H9 (cell line): ENCODE results near the gene BTBD7. TPM values are rescaled to one million over a fixed set of nuclear protein-coding genes. Genes with fewer than 3 reads are reported as not detected.
A peak's percentile ranks its signal among the peaks of the same experiment; 100 is the strongest.

ENCODE experiments used
- DNase-seq: peaks from one replicate; pipeline ENCODE4 v3.0.0-alpha.2; 2017
- H2AFZ ChIP-seq: one replicate; pipeline ENCODE4 v1.6.1; 2013; ENCODE audit warnings: mild to moderate bottlenecking, low read length, control low read depth, moderate library complexity
- H2AK5ac ChIP-seq: 2 replicates; pipeline ENCODE4 v1.6.1; 2013; ENCODE audit warnings: low read length, control low read depth, mixed read lengths; ENCODE audit not compliant: insufficient read length
- H2BK120ac ChIP-seq: one replicate; pipeline ENCODE4 v1.6.1; 2013; ENCODE audit warnings: low read depth, mild to moderate bottlenecking, low read length, control low read depth, inconsistent platforms; ENCODE audit not compliant: poor library complexity, severe bottlenecking
- H2BK12ac ChIP-seq: 2 replicates; pipeline ENCODE4 v1.6.1; 2013; ENCODE audit warnings: low read length, control low read depth, mixed read lengths, low read depth; ENCODE audit not compliant: insufficient read length
- H2BK15ac ChIP-seq: 2 replicates; pipeline ENCODE4 v1.6.1; 2013; ENCODE audit warnings: low read depth, low read length, control low read depth
- H2BK20ac ChIP-seq: one replicate; pipeline ENCODE4 v1.6.1; 2013; ENCODE audit warnings: low read depth, mild to moderate bottlenecking, low read length, control low read depth, inconsistent platforms; ENCODE audit not compliant: poor library complexity, severe bottlenecking
- H2BK5ac ChIP-seq: 2 replicates; pipeline ENCODE4 v1.6.1; 2013; ENCODE audit warnings: low read length, control low read depth, mixed read lengths; ENCODE audit not compliant: insufficient read length
- H3K14ac ChIP-seq: 2 replicates; pipeline ENCODE4 v1.6.1; 2013; ENCODE audit warnings: low read length, control low read depth; ENCODE audit not compliant: insufficient read depth
- H3K18ac ChIP-seq: 2 replicates; pipeline ENCODE4 v1.6.1; 2013; ENCODE audit warnings: low read depth, mild to moderate bottlenecking, mixed read lengths, low read length, control low read depth; ENCODE audit not compliant: insufficient read length
- H3K23ac ChIP-seq: 2 replicates; pipeline ENCODE4 v1.6.1; 2013; ENCODE audit warnings: low read length, control low read depth, mixed read lengths, low read depth; ENCODE audit not compliant: insufficient read length
- H3K23me2 ChIP-seq: 2 replicates; pipeline ENCODE4 v1.6.1; 2013; ENCODE audit warnings: low read depth, mild to moderate bottlenecking, mixed read lengths, low read length, control low read depth; ENCODE audit not compliant: insufficient read length, poor library complexity, severe bottlenecking
- H3K27ac ChIP-seq: 2 replicates; pipeline ENCODE4 v1.5.1; 2013; ENCODE audit warnings: low read length, control low read depth, mixed read lengths, low read depth; ENCODE audit not compliant: insufficient read length
- H3K27me3 ChIP-seq: 2 replicates; pipeline ENCODE4 v1.6.1; 2013; ENCODE audit warnings: low read length, control low read depth, inconsistent platforms; ENCODE audit not compliant: insufficient read depth
- H3K4ac ChIP-seq: 2 replicates; pipeline ENCODE4 v1.6.1; 2013; ENCODE audit warnings: low read depth, mild to moderate bottlenecking, control low read depth, inconsistent platforms, low read length, moderate library complexity
- H3K4me1 ChIP-seq: 2 replicates; pipeline ENCODE4 v1.6.1; 2013; ENCODE audit warnings: low read length, control low read depth, inconsistent platforms; ENCODE audit not compliant: insufficient read depth
- H3K4me2 ChIP-seq: 2 replicates; pipeline ENCODE4 v1.6.1; 2013; ENCODE audit warnings: low read length, control low read depth, mixed read lengths; ENCODE audit not compliant: insufficient read length, insufficient read depth
- H3K56ac ChIP-seq: 2 replicates; pipeline ENCODE4 v1.6.1; 2013; ENCODE audit warnings: low read depth, mild to moderate bottlenecking, mixed read lengths, low read length, control low read depth; ENCODE audit not compliant: insufficient read length
- H3K79me1 ChIP-seq: 2 replicates; pipeline ENCODE4 v1.6.1; 2013; ENCODE audit warnings: low read depth, mild to moderate bottlenecking, moderate library complexity, low read length, control low read depth, inconsistent platforms; ENCODE audit not compliant: insufficient read depth, poor library complexity, severe bottlenecking
- H3K79me2 ChIP-seq: 2 replicates; pipeline ENCODE4 v1.6.1; 2013; ENCODE audit warnings: low read length, control low read depth, inconsistent platforms; ENCODE audit not compliant: insufficient read depth
- H3K9ac ChIP-seq: 2 replicates; pipeline ENCODE4 v1.6.1; 2013; ENCODE audit warnings: low read length, control low read depth, mixed read lengths; ENCODE audit not compliant: insufficient read length; ENCODE audit errors: extremely low read depth
- H3K9me3 ChIP-seq: one replicate; pipeline ENCODE4 v1.6.1; 2013; ENCODE audit warnings: low read depth, low read length, inconsistent platforms; ENCODE audit not compliant: control insufficient read depth
- H3T11ph ChIP-seq: one replicate; pipeline ENCODE4 v1.6.1; 2013; ENCODE audit warnings: mild to moderate bottlenecking, low read length, control low read depth, inconsistent platforms
- H4K20me1 ChIP-seq: one replicate; pipeline ENCODE4 v1.6.1; 2013; ENCODE audit not compliant: control insufficient read depth, insufficient read length, insufficient read depth
- H4K5ac ChIP-seq: 2 replicates; pipeline ENCODE4 v1.6.1; 2013; ENCODE audit warnings: low read depth, mild to moderate bottlenecking, mixed read lengths, low read length, control low read depth; ENCODE audit not compliant: insufficient read length
- H4K8ac ChIP-seq: replicated peaks from 2 replicates; pipeline ENCODE4 v1.6.1; 2013; ENCODE audit warnings: low read length, control low read depth, mixed read lengths, low read depth; ENCODE audit not compliant: insufficient read length
- H4K91ac ChIP-seq: 2 replicates; pipeline ENCODE4 v1.6.1; 2013; ENCODE audit warnings: low read depth, mild to moderate bottlenecking, moderate library complexity, mixed read lengths, low read length, control low read depth; ENCODE audit not compliant: insufficient read length
- H3K27ac Mint-ChIP-seq, 3 experiments: 2 replicates in 2 of 3; 3 replicates in 1 of 3; pipeline ENCODE4 v1.8.0; 2020 to 2021; ENCODE audit warnings: mixed read lengths in 3 of 3, mild to moderate bottlenecking in 1 of 3, moderate library complexity in 1 of 3
- H3K27me3 Mint-ChIP-seq: 2 replicates; pipeline ENCODE4 v1.8.0; 2021; ENCODE audit warnings: low read depth, mild to moderate bottlenecking, moderate library complexity, mixed read lengths
- H3K36me3 Mint-ChIP-seq, 3 experiments: 2 replicates in 2 of 3; 3 replicates in 1 of 3; pipeline ENCODE4 v1.8.0; 2020 to 2021; ENCODE audit warnings: low read depth in 3 of 3, mixed read lengths in 3 of 3; ENCODE audit not compliant: insufficient read depth in 1 of 3
- H3K4me1 Mint-ChIP-seq, 2 experiments: 2 replicates each; pipeline ENCODE4 v1.8.0; 2020; ENCODE audit warnings: mixed read lengths in 2 of 2
- H3K4me3 Mint-ChIP-seq, 2 experiments: 2 replicates in 1 of 2; 3 replicates in 1 of 2; pipeline ENCODE4 v1.8.0; 2020 to 2021; ENCODE audit warnings: mild to moderate bottlenecking in 2 of 2, mixed read lengths in 2 of 2, moderate library complexity in 1 of 2
- H3K9me3 Mint-ChIP-seq, 2 experiments: 2 replicates in 1 of 2; 3 replicates in 1 of 2; pipeline ENCODE4 v1.8.0; 2020; ENCODE audit warnings: mild to moderate bottlenecking in 2 of 2, mixed read lengths in 2 of 2, moderate library complexity in 1 of 2
- WGBS: extraction: QIAGEN DNeasy Blood & Tissue Kit; methylation state at CpG from one replicate; pipeline ENCODE4 v1.1.7; 2013; ENCODE audit warnings: missing lambda C conversion rate, low lambda C conversion rate, mixed read lengths; ENCODE audit not compliant: insufficient read length; ENCODE audit errors: extremely low coverage; 5-methylcytosine and 5-hydroxymethylcytosine counted together
- total RNA-seq: library from RNA; stranded (reverse); gene quantifications from 2 replicates; pipeline ENCODE4 v1.2.1, GENCODE V29; 2021
- TF ChIP-seq, protein P1 (sequence below): fragments of 200-600 bp; sonication (generic); conservative IDR thresholded peaks from 3 replicates; pipeline ENCODE4 v1.8.0; 2021; ENCODE audit warnings: antibody characterized with exemption, mild to moderate bottlenecking

Gene BTBD7
- total RNA-seq, 1 experiment from 2014 or later, result 44.1 TPM

DNA sequence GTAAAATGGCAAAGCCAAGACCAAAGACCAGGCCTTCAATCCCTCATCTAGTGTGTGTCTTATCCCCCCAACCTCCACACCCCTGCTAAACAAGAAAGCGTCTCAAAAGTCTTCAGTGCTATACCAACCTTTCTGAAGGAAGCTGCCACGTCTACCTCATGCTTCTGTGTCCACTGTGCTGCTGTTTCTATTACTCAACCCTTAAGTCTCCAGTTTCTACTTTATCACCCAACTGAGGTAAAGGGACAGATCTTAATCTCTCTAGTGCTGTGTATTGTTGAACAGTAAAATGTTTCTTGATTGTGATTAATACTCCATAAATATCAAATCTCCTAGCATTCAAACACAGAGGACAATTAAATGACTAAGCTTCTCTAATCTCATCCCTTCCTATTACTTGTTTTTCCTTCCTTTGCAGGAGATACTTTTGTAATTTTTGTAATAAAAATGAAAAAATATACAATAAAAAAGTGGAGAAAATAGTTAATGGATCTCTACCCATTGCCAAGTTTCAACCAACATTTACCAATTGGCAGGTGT lies 23.3 kb downstream of the BTBD7 start:
- H3K4me2 ChIP-seq, result no peak overlapping the region
- Mint-ChIP-seq H3K36me3 (no peaks in the 10 kb centered on the region; a peak in 1 of 7 replicates), H3K4me3 (no peak overlapping the region), H3K27me3 (no peaks in the 10 kb centered on the region), H3K27ac (peak overlapping the region in 2 of 3 experiments; percentile 21 to 66; a peak in 2 of 7 replicates), H3K9me3 (no peaks in the 10 kb centered on the region), H3K4me1 (peaks cover 7 to 16% of the 10 kb centered on the region in 2 experiments)
- H2BK20ac ChIP-seq, result no peak overlapping the region
- H4K20me1 ChIP-seq, result no peaks in the 10 kb centered on the region
- H4K8ac ChIP-seq, result no peak overlapping the region
- no peak overlapping the region for H2AK5ac ChIP-seq
- peak overlapping the region; percentile 12 for H2BK5ac ChIP-seq
- H3K4me1 ChIP-seq, result no peaks in the 10 kb centered on the region
- H3K23me2 ChIP-seq, result no peaks in the 10 kb centered on the region
- H3K27me3 ChIP-seq, result no peaks in the 10 kb centered on the region
- no peak overlapping the region for H3K9ac ChIP-seq
- DNase-seq, result no peak
- no peak overlapping the region for H3K23ac ChIP-seq
- no peak overlapping the region for H4K5ac ChIP-seq
- H3T11ph ChIP-seq, result no peak overlapping the region
- no peak overlapping the region for H2AFZ ChIP-seq
- H3K9me3 ChIP-seq, result no peaks in the 10 kb centered on the region
- no peak overlapping the region for H3K14ac ChIP-seq
- no peak overlapping the region for H2BK12ac ChIP-seq
- H2BK15ac ChIP-seq, result no peak overlapping the region
- H2BK120ac ChIP-seq, result no peak overlapping the region
- WGBS, result no CpG with 5 or more reads among the region's 2 CpGs
- H4K91ac ChIP-seq, result no peak overlapping the region
- H3K79me1 ChIP-seq, result no peaks in the 10 kb centered on the region
- no peak overlapping the region for H3K4ac ChIP-seq
- TF ChIP-seq, protein P1, sequence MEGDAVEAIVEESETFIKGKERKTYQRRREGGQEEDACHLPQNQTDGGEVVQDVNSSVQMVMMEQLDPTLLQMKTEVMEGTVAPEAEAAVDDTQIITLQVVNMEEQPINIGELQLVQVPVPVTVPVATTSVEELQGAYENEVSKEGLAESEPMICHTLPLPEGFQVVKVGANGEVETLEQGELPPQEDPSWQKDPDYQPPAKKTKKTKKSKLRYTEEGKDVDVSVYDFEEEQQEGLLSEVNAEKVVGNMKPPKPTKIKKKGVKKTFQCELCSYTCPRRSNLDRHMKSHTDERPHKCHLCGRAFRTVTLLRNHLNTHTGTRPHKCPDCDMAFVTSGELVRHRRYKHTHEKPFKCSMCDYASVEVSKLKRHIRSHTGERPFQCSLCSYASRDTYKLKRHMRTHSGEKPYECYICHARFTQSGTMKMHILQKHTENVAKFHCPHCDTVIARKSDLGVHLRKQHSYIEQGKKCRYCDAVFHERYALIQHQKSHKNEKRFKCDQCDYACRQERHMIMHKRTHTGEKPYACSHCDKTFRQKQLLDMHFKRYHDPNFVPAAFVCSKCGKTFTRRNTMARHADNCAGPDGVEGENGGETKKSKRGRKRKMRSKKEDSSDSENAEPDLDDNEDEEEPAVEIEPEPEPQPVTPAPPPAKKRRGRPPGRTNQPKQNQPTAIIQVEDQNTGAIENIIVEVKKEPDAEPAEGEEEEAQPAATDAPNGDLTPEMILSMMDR, result no peak
- H3K56ac ChIP-seq, result no peak overlapping the region
- peaks cover 3% of the 10 kb centered on the region; the same call in 1 of the 2 replicates for H3K79me2 ChIP-seq
- H3K18ac ChIP-seq, result no peak overlapping the region
- H3K27ac ChIP-seq, result no peak overlapping the region
